GM18499 (cell line): ENCODE results near the gene FOXO3B.
"Not testable (repeated sequence)": the region's sequence is repeated elsewhere in the genome, so short reads cannot be mapped to it uniquely, and the experiment has no call there.

Source experiments
- ATAC-seq: cut with Tn5 transposase; IDR thresholded peaks from one replicate; pipeline ENCODE4 v1.9.1; 2021; ENCODE audit warnings: moderate number of reproducible peaks; ENCODE audit not compliant: insufficient read depth, unreplicated experiment

The FOXO3B gene

GRCh38 chr17:18661924-18662624 lies 20.0 kb downstream of the FOXO3B start:
- ATAC-seq, result not testable (repeated sequence)

- not testable (repeated sequence) for ATAC-seq
Observed at GRCh38 chr17:18650094-18650493, 32.0 kb downstream of the FOXO3B start.

- ATAC-seq, result not testable (repeated sequence)
Observed at GRCh38 chr17:18644291-18644690, 37.8 kb downstream of the FOXO3B start, which contains the start of gene TBC1D28. Gene TBC1D28 (minus strand): TSS chr17:18644391. CDS start chr17:18641352, 3,039 bp downstream.

GRCh38 chr17:18643124-18643523 lies 39.0 kb downstream of the FOXO3B start:
- ATAC-seq, result not testable (repeated sequence)

GRCh38 chr17:18638357-18638756 lies 43.8 kb downstream of the FOXO3B start:
- not testable (repeated sequence) for ATAC-seq

- not testable (repeated sequence) for ATAC-seq
Observed at GRCh38 chr17:18636237-18636636, 45.9 kb downstream of the FOXO3B start.

- not testable (repeated sequence) for ATAC-seq
Observed at GRCh38 chr17:18635773-18636172, 46.3 kb downstream of the FOXO3B start.

- not testable (repeated sequence) for ATAC-seq
Observed at GRCh38 chr17:18634550-18635263, 47.4 kb downstream of the FOXO3B start.
